Measurements from ENCODE around the gene TBX1.

The TBX1 gene

GRCh38 chr22:19799322-19800190, 39.0 kb downstream of the TBX1 start:
- Histone ChIP-seq H4K20me1 (ENCODE audit: insufficient read depth) (no peaks in the 10 kb centered on the region), H3K9ac (no peak overlapping the region), H2AFZ (ENCODE audit: low read depth) (no peak overlapping the region), H3K4me1 (ENCODE audit: low read depth, poor library complexity, severe bottlenecking) (no peaks in the 10 kb centered on the region), H3K4me3 (IDR thresholded peaks at IDR 0.05; ENCODE audit: insufficient read depth, low read depth, low read length) (no peak overlapping the region), H3K79me2 (ENCODE audit: insufficient read depth, low read depth) (no peaks in the 10 kb centered on the region), H3K36me3 (ENCODE audit: insufficient read depth) (no peaks in the 10 kb centered on the region), H3K27me3 (ENCODE audit: insufficient read depth, low read depth) (no peaks in the 10 kb centered on the region), H3K4me2 (no peak overlapping the region), H3K27ac (no peak overlapping the region)
- no peak for TF ChIP-seq CTCF (conservative IDR thresholded peaks at IDR 0.05; ENCODE audit: low read depth, low read length)

- no peak overlapping the region for H2AFZ ChIP-seq (ENCODE audit: low read depth)
- no peaks in the 10 kb centered on the region for H3K27me3 ChIP-seq (ENCODE audit: insufficient read depth, low read depth)
- H3K79me2 ChIP-seq (ENCODE audit: insufficient read depth, low read depth): no peaks in the 10 kb centered on the region
- no peak for TF ChIP-seq CTCF (conservative IDR thresholded peaks at IDR 0.05; ENCODE audit: low read depth, low read length)
- H3K9ac ChIP-seq: no peak overlapping the region
- no peak overlapping the region for H3K4me3 ChIP-seq (IDR thresholded peaks at IDR 0.05; ENCODE audit: insufficient read depth, low read depth, low read length)
- H3K36me3 ChIP-seq (ENCODE audit: insufficient read depth): no peaks in the 10 kb centered on the region
- H3K4me1 ChIP-seq (ENCODE audit: low read depth, poor library complexity, severe bottlenecking): no peaks in the 10 kb centered on the region
- no peak overlapping the region for H3K27ac ChIP-seq
- H4K20me1 ChIP-seq (ENCODE audit: insufficient read depth): no peaks in the 10 kb centered on the region
- H3K4me2 ChIP-seq: no peak overlapping the region
Observed at GRCh38 chr22:19800306-19800705, 39.7 kb downstream of the TBX1 start.

- no peak overlapping the region for H3K4me3 ChIP-seq (IDR thresholded peaks at IDR 0.05; ENCODE audit: insufficient read depth, low read depth, low read length)
- H3K27me3 ChIP-seq (ENCODE audit: insufficient read depth, low read depth): no peaks in the 10 kb centered on the region
- no peaks in the 10 kb centered on the region for H3K36me3 ChIP-seq (ENCODE audit: insufficient read depth)
Observed at GRCh38 chr22:19800761-19801244, 40.2 kb downstream of the TBX1 start.

GRCh38 chr22:19801340-19802000, 40.9 kb downstream of the TBX1 start:
- Histone ChIP-seq H3K27ac (no peak overlapping the region), H3K79me2 (ENCODE audit: insufficient read depth, low read depth) (no peaks in the 10 kb centered on the region), H3K27me3 (ENCODE audit: insufficient read depth, low read depth) (no peaks in the 10 kb centered on the region), H3K9ac (no peak overlapping the region), H4K20me1 (ENCODE audit: insufficient read depth) (no peaks in the 10 kb centered on the region), H3K4me1 (ENCODE audit: low read depth, poor library complexity, severe bottlenecking) (no peaks in the 10 kb centered on the region), H3K36me3 (ENCODE audit: insufficient read depth) (no peaks in the 10 kb centered on the region), H3K4me2 (no peak overlapping the region), H2AFZ (ENCODE audit: low read depth) (no peak overlapping the region), H3K4me3 (IDR thresholded peaks at IDR 0.05; ENCODE audit: insufficient read depth, low read depth, low read length) (no peak overlapping the region)
- no peak for TF ChIP-seq CTCF (conservative IDR thresholded peaks at IDR 0.05; ENCODE audit: low read depth, low read length)

More at GRCh38 chr22:19800761-19801244, 40.2 kb downstream of the TBX1 start:
- H2AFZ ChIP-seq (ENCODE audit: low read depth): no peak overlapping the region
- no peak for TF ChIP-seq CTCF (conservative IDR thresholded peaks at IDR 0.05; ENCODE audit: low read depth, low read length)
- H3K4me2 ChIP-seq: no peak overlapping the region
- H3K4me1 ChIP-seq (ENCODE audit: low read depth, poor library complexity, severe bottlenecking): no peaks in the 10 kb centered on the region
- H3K27ac ChIP-seq: no peak overlapping the region
- H3K79me2 ChIP-seq (ENCODE audit: insufficient read depth, low read depth): no peaks in the 10 kb centered on the region
- H4K20me1 ChIP-seq (ENCODE audit: insufficient read depth): no peaks in the 10 kb centered on the region
- H3K9ac ChIP-seq: no peak overlapping the region
